Upper lobe of left lung (tissue), 4 donors: ENCODE measurements around the gene SPNS1.

Experiments used
- CTCF ChIP-seq, 6 experiments: fragments of 450-650 bp in 4 of 6; fragments of 200-600 bp in 2 of 6; sonication (generic) in 2 of 6; IDR thresholded peaks; one replicate each; pipeline ENCODE4 v1.5.1; 2016 to 2019; ENCODE audit warnings: antibody characterized with exemption in 6 of 6
- POLR2A ChIP-seq, 4 donors: fragments of 450-650 bp; IDR thresholded peaks; one replicate each; pipeline ENCODE4 v1.5.1; 2016 to 2017; ENCODE audit warnings: antibody characterized with exemption in 4 of 4, mild to moderate bottlenecking in 2 of 4

- TF ChIP-seq CTCF (IDR thresholded peaks at IDR 0.05) (no peak), POLR2A (IDR thresholded peaks at IDR 0.05) (no peak)
Observed at GRCh38 chr16:29012913-29013553, 38.5 kb downstream of the SPNS1 start.
